HT-29 (cell line): ENCODE data around the gene TCEAL3. TPM values are rescaled to one million over a fixed set of nuclear protein-coding genes. Genes with fewer than 3 reads are reported as not detected.
"Not testable (repeated sequence)": the region's sequence is repeated elsewhere in the genome, so short reads cannot be mapped to it uniquely, and the experiment has no call there.

Experiments
- DNase-seq: peaks from one replicate; pipeline ENCODE4 v3.0.0-alpha.2; 2015; ENCODE audit warnings: low spot score
- total RNA-seq: library from RNA; depleted of rRNA; stranded (reverse); fragments of >200 nt; shearing (Covaris generic); gene quantifications from 2 replicates; pipeline ENCODE4 v1.2.3, GENCODE V29; 2014

Gene TCEAL3
- total RNA-seq, 1 experiment from 2014 or later = 0.71 TPM

DNA sequence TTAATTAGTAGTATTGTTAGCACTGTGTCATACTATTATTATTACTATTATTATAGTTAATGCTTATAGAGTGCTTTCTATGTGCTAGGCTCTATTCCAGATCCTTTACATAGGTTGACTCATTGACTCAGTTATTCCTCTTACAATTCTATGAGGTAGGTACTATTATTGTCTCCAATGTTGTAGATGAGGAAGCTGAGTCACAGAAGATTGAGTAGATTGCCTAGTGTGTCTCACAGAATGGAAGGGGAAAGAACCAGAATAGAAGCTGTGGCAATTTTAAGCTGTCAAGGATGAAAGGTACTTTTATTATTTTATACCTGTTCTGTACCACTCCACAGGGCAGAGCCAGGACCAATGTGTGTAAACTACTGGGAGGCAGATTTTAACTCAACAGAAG is 19.1 kb downstream of the TCEAL3 start:
- no peak for DNase-seq

DNA sequence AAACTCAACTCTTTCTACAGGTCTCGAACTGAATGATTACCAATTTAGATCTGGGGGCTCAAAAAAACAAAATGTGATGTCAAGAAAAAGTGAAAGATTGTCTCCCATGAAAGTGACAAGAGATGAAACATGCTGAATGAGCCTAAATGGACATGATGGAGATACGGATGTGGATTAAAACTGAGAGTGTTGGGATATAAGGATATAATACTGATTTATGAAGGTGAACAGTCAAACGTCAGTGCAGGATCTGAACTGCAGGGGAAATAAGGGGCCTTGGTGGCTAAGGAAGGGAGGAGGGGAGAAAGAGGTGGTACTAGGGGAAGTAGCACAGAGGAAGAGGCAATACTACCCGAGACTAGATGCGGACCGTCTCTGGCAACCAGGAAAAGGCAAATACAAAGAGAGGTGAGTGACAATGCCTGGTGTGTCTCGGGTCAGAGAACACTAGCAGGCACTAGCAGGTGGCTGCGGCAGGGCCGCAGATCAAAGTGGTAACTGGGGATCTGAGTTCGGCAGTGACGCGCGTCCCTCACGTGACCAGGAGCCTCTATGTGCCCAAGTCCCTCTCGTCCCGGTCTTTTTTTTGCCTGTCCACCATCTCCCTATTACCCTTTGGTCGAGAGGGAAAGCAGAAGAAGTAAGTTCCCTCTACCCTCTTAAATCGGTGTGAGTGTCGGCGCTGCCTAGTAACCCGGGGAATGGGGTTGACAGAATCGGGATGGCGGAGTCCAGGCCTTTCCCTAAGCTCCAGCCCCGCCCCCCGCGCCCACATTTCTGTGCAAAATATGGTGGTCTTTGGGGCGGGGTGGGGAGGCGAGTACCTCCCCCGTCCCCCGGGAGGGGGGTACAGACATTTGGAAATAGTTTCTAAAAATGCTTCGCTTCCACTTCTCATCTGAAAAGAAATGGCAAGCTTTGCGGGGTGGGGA is 20.9 kb downstream of the TCEAL3 start, which contains the start of gene TCEAL1:
TSS of gene TCEAL1 (plus strand) at position 590 of the 932 bp plus-strand sequence. CDS start 942 bp downstream, outside the sequence.
- DNase-seq = peak; percentile 55

DNA sequence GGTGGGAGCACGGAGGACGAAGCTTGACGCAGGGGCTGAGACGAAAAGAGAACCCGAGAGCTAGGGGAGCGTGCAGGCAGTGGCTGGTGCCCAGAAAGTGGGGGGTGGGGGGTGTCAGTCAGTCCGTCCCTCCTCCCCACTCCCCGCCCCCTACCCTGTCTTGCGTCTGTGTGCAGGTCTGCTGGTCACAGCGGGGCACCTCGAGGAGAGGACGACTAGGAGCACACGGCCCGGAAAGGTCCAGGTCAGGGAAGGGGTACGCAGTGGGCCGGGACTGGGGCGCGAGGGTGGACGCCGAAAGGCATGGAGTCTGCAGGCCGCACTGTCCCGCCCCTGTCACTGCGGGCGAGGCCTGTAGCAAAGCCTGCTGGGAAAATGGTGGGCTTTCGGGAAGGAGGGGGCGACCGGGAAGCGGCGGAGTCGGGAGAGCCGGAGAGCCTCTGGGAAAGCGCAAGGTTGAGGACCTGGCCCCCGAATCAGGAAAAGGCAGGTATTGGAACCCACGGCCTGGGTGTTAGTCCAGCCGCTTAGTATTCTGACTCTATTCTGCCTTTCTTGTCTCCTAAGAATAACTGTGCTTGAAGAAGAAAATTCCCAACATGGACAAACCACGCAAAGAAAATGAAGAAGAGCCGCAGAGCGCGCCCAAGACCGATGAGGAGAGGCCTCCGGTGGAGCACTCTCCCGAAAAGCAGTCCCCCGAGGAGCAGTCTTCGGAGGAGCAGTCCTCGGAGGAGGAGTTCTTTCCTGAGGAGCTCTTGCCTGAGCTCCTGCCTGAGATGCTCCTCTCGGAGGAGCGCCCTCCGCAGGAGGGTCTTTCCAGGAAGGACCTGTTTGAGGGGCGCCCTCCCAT is 21.8 kb downstream of the TCEAL3 start:
- peak; percentile 51 for DNase-seq

DNA sequence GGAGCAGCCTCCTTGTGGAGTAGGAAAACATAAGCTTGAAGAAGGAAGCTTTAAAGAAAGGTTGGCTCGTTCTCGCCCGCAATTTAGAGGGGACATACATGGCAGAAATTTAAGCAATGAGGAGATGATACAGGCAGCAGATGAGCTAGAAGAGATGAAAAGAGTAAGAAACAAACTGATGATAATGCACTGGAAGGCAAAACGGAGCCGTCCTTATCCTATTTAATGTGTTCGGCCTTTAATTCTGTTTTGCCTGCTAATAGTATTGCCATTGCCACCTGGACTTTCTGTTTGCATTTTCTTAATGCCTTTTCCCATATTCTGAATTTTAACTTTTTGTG is 22.4 kb downstream of the TCEAL3 start:
- no peak for DNase-seq

DNA sequence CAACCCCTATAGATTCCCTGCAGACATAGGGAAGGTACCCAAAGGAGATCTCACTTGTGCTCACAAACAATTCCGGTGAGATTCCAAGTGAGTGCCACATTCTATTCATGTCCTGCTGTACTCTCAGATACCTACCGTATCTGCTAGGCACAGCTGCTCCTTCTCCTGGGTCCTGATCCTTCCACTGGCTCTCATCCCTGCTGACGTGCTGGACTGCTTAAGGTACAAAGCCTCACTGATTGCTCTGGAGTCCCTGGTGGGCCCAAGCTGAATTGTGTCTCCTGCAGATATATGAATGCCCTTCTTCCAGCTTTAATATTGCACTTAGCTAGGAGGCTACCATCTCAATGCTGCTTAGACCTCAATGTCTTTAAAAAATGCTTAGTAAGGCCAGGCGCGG is 23.4 kb downstream of the TCEAL3 start:
- no peak for DNase-seq

DNA sequence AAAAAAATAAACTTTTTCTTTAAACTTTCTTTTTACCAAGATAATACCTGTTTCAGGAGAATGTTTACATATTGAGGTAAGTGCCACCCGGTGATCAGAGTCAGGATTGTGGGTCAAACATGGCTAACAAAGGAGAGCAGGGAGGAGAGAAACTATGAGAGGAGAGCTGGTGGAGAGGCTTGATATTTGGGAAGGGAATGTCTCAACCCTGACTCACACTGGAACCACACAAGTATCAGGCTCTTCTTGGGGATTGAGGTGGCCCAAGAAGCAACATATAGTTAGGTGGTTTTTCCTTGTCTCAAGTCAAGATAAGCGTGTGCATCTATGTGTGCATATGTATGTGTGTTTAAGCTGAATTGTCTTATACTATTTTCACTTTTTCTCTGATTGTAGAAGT is 27.7 kb downstream of the TCEAL3 start:
- no peak for DNase-seq

DNA sequence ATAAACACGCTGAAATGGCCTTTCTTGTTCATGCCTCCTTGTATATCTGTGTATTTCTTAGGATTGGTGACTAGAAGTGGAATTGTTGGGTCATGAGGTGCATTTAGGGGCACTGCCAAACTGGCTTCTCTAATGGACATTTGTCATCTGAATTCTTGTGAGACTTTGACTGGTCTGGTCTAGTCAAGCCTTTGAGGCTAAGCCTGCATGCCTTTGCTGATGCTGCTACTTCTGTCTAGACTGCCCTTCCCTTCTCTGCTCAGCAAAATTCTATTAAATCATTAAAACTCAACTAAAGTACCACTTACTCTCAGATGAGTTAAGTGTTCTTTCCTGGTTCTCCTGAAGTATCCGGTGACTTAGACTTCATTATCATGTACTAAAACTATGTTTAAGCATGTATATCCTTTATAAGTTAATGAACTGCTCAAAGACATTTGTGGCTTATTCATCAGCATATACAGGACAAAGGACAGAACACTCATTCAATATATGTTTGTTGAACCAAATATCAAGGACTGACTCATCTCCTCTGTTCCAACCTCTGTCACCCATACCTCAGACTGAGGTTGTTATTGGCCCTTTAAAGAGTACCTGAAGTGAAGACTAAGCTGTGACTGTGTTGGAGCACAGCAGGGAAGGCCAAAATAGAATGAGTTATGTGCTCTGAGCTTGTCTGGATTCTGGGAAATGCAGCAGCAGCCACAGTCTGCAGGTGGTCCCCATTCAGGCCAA is 30.0 kb downstream of the TCEAL3 start:
- DNase-seq = peak; percentile 10

DNA sequence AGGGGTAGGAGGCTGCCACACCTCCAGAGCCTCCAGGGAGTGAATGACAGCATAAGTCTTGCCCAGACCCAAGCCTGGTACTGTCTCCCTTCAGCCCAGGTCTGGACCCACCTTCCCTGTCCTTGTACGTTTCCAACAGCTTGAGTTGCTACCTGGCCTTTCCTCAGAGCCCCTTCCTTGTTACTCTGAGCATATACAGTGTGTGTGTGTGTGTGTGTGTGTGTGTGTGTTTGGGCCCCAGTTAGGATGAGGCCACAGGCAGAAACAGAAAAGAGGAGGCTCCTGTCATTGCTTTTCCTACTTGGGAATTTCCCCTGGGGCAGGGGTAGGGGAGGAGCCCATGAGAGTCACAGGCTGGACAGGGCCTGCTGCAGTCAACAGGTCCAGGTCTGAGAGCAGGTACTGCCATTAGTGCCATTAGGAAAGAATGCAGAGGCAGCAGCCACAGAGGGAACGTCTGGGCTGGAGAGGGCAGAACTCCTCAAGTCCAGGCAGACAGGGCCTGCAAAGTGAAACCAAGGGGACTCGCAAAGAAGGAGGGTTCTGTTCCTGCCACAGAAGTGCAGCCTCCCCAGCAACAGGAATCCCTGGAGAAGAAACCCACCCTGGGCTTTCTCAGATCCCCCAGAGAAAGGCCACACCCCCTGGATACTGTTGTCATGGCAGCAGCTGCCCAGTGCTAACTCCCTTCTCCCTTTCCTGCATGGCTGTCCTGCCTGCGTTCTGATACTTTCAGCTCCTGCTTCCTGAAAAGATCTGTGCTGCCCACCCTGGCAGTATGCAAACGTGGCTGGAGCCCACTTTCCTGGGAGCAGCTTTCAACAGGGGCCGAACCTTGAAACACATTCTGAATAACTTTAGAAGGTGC is 30.9 kb downstream of the TCEAL3 start:
- DNase-seq = not testable (repeated sequence)

DNA sequence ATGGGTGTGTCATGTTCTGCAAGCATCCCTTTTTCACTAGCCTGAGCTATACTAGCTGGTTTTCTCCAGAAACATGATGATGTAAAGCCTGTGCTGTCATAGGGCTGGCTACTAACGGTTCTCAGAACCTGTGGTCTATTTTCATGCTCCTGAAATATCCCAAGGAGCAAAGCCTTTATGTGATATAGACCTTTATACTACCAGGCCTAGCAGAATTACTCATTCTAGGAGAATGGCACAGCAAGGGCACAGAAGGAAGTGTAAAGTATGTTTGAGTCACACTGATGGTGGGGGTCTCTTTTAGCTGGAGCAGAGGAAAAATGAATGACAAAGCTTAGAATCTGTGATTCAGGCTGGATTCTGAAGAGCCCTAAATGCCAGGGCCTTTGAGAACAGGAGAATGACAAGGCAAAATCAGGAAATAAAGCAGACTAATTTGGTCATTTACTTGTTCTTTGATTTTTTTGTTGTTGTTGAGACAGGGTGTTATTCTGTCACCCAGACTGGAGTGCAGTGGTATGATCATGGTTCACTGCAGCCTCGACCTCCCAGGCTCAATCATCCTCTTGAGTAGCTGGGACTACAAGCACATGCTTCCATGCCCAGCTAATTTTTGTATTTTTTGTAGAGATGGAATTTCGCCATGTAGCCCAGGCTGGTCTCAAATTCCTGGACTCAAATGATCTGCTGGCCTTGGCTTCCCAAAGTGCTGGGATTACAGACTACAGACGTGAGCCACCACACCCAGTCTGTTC is 32.8 kb downstream of the TCEAL3 start:
- DNase-seq = no peak

DNA sequence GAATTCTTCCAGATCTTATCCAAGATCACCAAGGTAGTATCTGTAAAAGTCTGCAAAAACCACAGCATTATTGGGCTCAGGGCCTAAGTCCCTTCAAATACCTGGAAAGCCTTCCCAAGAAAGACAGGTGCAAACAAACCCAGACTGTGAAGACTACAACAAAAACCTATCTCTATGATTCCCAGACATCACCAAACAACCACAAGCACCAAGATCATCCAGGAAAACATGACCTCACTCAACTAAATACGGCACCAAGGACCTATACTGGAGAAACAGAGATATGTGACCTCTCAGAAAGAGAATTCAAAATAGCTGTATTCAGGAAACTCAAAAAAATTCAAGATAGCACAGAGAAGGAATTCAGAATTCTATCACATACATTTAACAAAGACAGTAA is 36.4 kb downstream of the TCEAL3 start:
- no peak for DNase-seq

DNA sequence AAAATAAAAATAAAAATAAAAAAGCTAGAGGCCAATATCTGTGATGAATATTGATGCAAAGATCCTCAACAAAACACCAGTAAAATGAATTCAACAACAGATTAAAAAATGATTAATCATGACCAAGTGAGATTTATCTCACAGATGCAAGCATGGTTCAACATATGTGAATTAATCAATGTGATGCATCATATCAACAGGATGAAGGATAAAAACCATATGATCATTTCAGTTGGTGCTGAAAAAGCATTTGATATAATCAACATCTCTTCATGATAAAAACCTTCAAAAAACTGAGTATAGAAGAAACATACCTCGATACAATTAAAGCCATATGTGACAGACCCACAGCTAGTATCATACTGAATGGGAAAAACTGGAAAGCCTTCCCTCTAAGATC is 39.9 kb downstream of the TCEAL3 start:
- no peak for DNase-seq

DNA sequence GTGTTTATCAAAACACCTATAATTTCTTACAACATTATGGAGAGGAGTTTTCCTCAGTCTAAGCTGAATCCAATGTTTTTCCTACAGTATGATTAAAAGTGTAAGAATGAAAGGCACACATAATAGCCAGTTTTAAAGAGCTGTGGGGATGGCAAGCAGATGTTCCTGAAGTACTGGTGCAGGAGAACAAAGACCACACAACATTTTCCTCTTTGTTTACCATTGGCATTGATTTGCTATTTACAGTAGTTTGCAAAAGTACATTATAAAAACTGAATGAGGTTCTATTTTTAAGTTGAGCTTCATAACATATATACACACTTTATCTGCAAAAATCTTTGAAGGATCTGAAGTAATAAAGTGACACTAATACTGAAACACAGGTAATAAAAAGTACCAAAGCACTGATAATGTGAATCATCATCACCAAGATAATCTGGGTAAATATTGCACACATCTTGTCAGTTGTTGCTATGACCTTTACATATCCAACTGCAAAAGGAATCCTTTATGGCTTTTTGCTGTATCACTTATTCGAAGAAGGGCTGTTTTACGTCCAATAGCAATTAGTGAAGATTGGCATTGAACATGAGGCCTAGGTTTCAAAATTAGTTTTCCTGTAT is 43.5 kb downstream of the TCEAL3 start:
- DNase-seq = no peak

DNA sequence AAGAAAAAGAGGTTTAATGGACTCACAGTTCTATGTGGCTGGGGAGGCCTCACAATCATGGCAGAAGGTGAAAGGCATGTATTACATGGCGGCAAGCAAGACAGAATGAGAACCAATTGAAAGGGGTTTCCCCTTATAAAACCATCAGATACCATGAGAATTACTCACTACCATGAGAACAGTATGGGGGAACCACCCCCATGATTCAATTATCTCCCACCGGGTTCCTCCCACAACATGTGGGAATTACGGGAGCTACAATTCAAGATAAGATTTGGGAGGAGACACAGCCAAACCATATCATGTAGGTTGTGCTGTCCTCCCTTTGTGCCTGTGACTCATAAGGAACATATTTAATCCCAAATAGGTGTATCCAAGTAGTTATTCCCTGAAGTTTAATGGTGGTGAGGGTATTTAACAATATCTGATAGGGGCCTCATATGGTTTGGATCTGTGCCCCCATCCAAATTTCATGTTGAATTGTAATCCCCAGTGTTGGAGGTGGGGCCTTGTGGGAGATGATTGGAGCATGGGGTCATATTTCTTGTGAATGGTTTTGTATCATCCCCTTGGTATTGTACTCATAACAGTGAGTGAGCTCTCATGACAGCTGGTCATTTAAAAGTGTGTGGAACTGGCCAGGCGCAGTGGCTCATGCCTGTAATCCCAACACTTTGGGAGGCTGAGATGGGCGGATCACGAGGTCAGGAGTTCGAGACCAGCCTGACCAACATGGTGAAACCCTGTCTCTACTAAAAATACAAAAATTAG is 47.7 kb downstream of the TCEAL3 start:
- DNase-seq = not testable (repeated sequence)

DNA sequence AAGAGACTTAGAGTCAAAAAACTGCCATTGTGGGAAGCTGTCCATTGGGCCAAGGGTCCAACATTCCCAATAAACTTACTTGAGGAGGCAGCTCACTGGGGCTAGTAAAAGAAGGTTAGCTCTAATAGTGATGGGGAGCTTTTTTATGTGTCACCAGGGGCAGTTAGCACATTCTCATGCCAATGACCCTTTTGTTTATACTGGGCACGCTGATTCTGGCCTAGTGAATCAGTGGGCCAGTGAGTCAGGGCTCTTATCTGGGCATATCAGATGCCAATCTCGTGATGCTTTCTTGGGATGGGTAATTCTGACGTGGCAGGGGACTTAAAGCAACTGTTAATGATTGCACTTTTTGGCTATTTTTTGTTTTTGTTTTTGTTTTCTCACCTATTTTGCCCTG is 48.9 kb downstream of the TCEAL3 start:
- DNase-seq = no peak

DNA sequence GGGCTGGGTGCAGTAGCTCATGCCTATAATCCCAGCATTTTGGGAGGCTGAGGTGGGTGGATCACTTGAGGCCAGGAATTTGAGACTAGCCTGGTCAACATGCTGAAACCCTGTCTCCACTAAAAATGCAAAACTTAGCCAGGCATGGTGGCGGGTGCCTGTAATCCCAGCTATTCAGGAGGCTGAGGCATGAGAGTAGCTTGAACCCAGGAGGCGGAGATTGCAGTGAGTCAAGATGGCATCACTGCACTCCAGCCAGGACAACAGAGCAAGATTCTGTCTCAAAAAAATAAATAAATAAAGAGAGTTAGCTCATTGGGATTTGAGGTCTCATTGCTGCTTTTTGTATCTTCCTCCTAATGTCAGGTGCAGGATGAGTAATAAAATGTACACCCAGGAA is 49.3 kb downstream of the TCEAL3 start:
- not testable (repeated sequence) for DNase-seq

DNA sequence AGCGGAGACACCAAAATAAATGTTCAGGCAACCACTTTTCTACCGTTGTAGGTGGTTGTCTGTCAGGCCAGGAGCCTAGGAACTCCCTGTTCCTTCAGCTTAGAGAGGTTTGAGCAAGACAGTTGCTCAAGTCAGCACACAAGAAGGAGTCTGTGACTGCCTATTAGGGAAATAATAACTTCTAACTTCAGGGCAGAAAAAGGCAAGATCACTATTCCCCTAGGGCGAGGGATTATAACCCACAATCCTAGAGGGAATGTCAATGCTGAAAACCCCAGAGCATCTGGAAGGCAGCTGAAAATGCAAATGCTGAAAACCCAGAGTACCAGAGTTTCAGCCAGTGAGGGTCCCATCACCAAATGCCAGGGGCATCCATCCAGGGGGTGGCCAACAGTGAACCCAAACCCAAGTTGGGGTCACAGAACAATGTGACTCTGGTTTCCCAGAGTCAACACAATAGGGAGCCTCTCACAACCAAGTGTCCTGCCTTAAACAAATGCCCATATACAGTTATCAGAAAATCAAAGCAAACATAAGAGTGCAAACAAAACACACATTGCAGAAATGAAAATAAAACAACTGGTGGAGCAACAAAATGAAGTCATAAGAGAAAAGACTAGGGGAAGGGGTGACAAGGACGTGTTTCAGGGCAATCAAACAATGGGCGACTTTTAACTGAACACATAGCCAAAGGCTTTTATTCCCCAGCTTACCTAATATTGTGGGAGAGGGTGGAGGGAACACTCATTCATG is 51.1 kb downstream of the TCEAL3 start:
- no peak for DNase-seq

DNA sequence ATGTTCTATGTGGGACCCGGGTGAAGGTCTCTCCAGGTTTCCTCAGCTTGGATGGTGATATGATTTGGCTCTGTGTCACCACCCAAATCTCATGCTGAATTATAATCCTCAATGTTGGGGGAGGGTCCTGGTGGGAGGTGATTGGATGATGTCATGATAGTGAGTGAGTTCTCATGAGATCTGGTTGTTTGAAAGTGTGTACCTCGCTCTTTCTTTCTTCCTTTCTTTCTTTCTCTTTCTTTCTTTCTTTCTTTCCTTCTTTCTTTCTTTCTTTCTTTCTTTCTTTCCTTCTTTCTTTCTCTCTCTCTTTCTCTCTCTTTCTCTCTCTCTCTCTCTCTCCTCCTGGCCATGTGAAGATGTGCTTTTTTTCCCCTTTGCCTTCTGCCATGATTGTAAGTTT is 51.7 kb downstream of the TCEAL3 start:
- not testable (repeated sequence) for DNase-seq
